PC-9 (cell line): ENCODE data around the gene DNASE1L1.

Experiments used
- EZH2 ChIP-seq: fragments of 200-600 bp; sonication (generic); IDR thresholded peaks from 2 replicates; pipeline ENCODE4 v1.8.0; 2017; ENCODE audit warnings: antibody characterized with exemption, low read depth
- TF ChIP-seq, protein P1 (sequence below): fragments of 200-600 bp; sonication (generic); conservative IDR thresholded peaks from 2 replicates; pipeline ENCODE4 v1.6.1; 2017; ENCODE audit warnings: mixed run types, antibody characterized with exemption, mild to moderate bottlenecking, moderate library complexity

DNA sequence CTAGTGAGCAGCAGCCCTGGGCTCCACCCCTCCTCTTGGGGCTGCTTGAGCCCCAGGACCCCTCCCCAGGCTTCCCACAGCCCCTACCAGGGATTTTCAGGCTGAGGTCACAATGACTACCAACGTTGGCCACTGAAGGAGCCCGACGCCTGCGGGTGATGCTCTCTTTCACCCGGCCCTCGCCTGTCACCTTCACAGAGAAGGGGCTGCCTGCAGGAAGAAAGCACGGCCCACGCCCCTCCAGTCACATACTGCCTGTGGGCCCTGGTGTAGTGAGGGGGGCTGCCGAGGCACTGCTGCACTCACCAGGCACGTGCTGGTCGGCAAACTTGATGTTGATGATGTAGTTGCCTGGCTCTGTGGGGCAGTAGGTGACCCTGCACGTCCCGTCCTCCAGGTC, 56.6 kb downstream of the DNASE1L1 start:
- TF ChIP-seq, protein P1, sequence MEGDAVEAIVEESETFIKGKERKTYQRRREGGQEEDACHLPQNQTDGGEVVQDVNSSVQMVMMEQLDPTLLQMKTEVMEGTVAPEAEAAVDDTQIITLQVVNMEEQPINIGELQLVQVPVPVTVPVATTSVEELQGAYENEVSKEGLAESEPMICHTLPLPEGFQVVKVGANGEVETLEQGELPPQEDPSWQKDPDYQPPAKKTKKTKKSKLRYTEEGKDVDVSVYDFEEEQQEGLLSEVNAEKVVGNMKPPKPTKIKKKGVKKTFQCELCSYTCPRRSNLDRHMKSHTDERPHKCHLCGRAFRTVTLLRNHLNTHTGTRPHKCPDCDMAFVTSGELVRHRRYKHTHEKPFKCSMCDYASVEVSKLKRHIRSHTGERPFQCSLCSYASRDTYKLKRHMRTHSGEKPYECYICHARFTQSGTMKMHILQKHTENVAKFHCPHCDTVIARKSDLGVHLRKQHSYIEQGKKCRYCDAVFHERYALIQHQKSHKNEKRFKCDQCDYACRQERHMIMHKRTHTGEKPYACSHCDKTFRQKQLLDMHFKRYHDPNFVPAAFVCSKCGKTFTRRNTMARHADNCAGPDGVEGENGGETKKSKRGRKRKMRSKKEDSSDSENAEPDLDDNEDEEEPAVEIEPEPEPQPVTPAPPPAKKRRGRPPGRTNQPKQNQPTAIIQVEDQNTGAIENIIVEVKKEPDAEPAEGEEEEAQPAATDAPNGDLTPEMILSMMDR = no peak
- TF ChIP-seq EZH2 = no peak
